ENCODE results near the gene CSNK1D.

CSNK1D gene

GRCh38 chr17:82221341-82221902, 52.1 kb downstream of the CSNK1D start:
- H3K4me2 ChIP-seq (ENCODE audit: low read depth, low read length, poor library complexity, severe bottlenecking) = no peak overlapping the region
- H3K4me3 ChIP-seq (ENCODE audit: low read length, poor library complexity, severe bottlenecking) = no peak overlapping the region
- H3K9me2 ChIP-seq (replicated peaks; ENCODE audit: low read depth, low read length) = no peaks in the 10 kb centered on the region
- no peaks in the 10 kb centered on the region for H3K9me3 ChIP-seq (ENCODE audit: insufficient read depth, low read depth, low read length)
- no peak overlapping the region for H3K9ac ChIP-seq (ENCODE audit: low read depth, low read length, poor library complexity, severe bottlenecking)
- no peaks in the 10 kb centered on the region for H3K79me2 ChIP-seq (ENCODE audit: insufficient read depth, low read length)
- H3F3A ChIP-seq (ENCODE audit: low read depth) = no peaks in the 10 kb centered on the region
- TF ChIP-seq EZH2phosphoT487 (IDR thresholded peaks at IDR 0.05; ENCODE audit: borderline replicate concordance) = no peak
- TF ChIP-seq CTCF (conservative IDR thresholded peaks at IDR 0.05; ENCODE audit: low read length) = no peak
- H3K27me3 ChIP-seq (ENCODE audit: insufficient read depth, low read length, poor library complexity, severe bottlenecking) = no peaks in the 10 kb centered on the region
- H2AFZ ChIP-seq (ENCODE audit: low read length) = no peak overlapping the region
- H3K36me3 ChIP-seq (ENCODE audit: insufficient read depth, low read length) = no peaks in the 10 kb centered on the region
- no peaks in the 10 kb centered on the region for H4K20me1 ChIP-seq (ENCODE audit: insufficient read depth, low read length, poor library complexity, severe bottlenecking)
- H3K4me1 ChIP-seq (ENCODE audit: insufficient read depth, low read length, poor library complexity, severe bottlenecking) = peaks cover 16% of the 10 kb centered on the region

GRCh38 chr17:82219753-82220709, 53.5 kb downstream of the CSNK1D start:
- Histone ChIP-seq H3K4me3 (ENCODE audit: low read length, poor library complexity, severe bottlenecking) (no peak overlapping the region), H2AFZ (ENCODE audit: low read length) (no peak overlapping the region), H3K9ac (ENCODE audit: low read depth, low read length, poor library complexity, severe bottlenecking) (no peak overlapping the region), H3K36me3 (ENCODE audit: insufficient read depth, low read length) (no peaks in the 10 kb centered on the region), H3F3A (ENCODE audit: low read depth) (0 out of 2 replicates have a peak, but pooled peaks cover under 1% of the 10 kb centered on the region), H3K4me2 (ENCODE audit: low read depth, low read length, poor library complexity, severe bottlenecking) (no peak overlapping the region), H3K79me2 (ENCODE audit: insufficient read depth, low read length) (no peaks in the 10 kb centered on the region), H3K9me3 (ENCODE audit: insufficient read depth, low read depth, low read length) (no peaks in the 10 kb centered on the region), H4K20me1 (ENCODE audit: insufficient read depth, low read length, poor library complexity, severe bottlenecking) (no peaks in the 10 kb centered on the region), H3K9me2 (replicated peaks; ENCODE audit: low read depth, low read length) (no peaks in the 10 kb centered on the region), H3K4me1 (ENCODE audit: insufficient read depth, low read length, poor library complexity, severe bottlenecking) (peaks cover 21% of the 10 kb centered on the region), H3K27me3 (ENCODE audit: insufficient read depth, low read length, poor library complexity, severe bottlenecking) (no peaks in the 10 kb centered on the region)
- TF ChIP-seq EZH2phosphoT487 (IDR thresholded peaks at IDR 0.05; ENCODE audit: borderline replicate concordance) (no peak), CTCF (conservative IDR thresholded peaks at IDR 0.05; ENCODE audit: low read length) (no peak)

- Histone ChIP-seq H3K4me3 (ENCODE audit: low read length, poor library complexity, severe bottlenecking) (no peak overlapping the region), H3K36me3 (ENCODE audit: insufficient read depth, low read length) (no peaks in the 10 kb centered on the region), H3K9ac (ENCODE audit: low read depth, low read length, poor library complexity, severe bottlenecking) (no peak overlapping the region), H4K20me1 (ENCODE audit: insufficient read depth, low read length, poor library complexity, severe bottlenecking) (no peaks in the 10 kb centered on the region), H2AFZ (ENCODE audit: low read length) (no peak overlapping the region), H3F3A (ENCODE audit: low read depth) (0 out of 2 replicates have a peak, but pooled peaks cover 3% of the 10 kb centered on the region), H3K9me3 (ENCODE audit: insufficient read depth, low read depth, low read length) (no peaks in the 10 kb centered on the region), H3K79me2 (ENCODE audit: insufficient read depth, low read length) (no peaks in the 10 kb centered on the region), H3K9me2 (replicated peaks; ENCODE audit: low read depth, low read length) (no peaks in the 10 kb centered on the region), H3K4me1 (ENCODE audit: insufficient read depth, low read length, poor library complexity, severe bottlenecking) (peaks cover 21% of the 10 kb centered on the region), H3K27me3 (ENCODE audit: insufficient read depth, low read length, poor library complexity, severe bottlenecking) (no peaks in the 10 kb centered on the region), H3K4me2 (ENCODE audit: low read depth, low read length, poor library complexity, severe bottlenecking) (no peak overlapping the region)
- TF ChIP-seq EZH2phosphoT487 (IDR thresholded peaks at IDR 0.05; ENCODE audit: borderline replicate concordance) (no peak), CTCF (conservative IDR thresholded peaks at IDR 0.05; ENCODE audit: low read length) (no peak)
These were observed 54.4 kb downstream of the CSNK1D start for GRCh38 chr17:82219083-82219482.
